Ishikawa (cell line): Measurements from ENCODE around the gene FTO.

Experiments used
- CEBPB ChIP-seq: IDR thresholded peaks from 2 replicates; pipeline ENCODE4 v1.6.1; 2012
- CREB1 ChIP-seq: IDR thresholded peaks from 2 replicates; pipeline ENCODE4 v1.6.1; 2012; ENCODE audit warnings: low read depth
- EP300 ChIP-seq: IDR thresholded peaks from 2 replicates; pipeline ENCODE4 v1.6.1; 2012; ENCODE audit warnings: borderline replicate concordance
- RAD21 ChIP-seq: IDR thresholded peaks from 2 replicates; pipeline ENCODE4 v1.6.1; 2012; ENCODE audit warnings: low read depth
- TAF1 ChIP-seq: IDR thresholded peaks from 2 replicates; pipeline ENCODE4 v1.6.1; 2012; ENCODE audit warnings: low read depth, mild to moderate bottlenecking
- TEAD4 ChIP-seq: IDR thresholded peaks from 2 replicates; pipeline ENCODE4 v1.6.1; 2012
- YY1 ChIP-seq: IDR thresholded peaks from 2 replicates; pipeline ENCODE4 v1.6.1; 2012; ENCODE audit warnings: low read depth
- TF ChIP-seq, protein P1 (sequence below): IDR thresholded peaks from 2 replicates; pipeline ENCODE4 v1.6.1; 2012
- TF ChIP-seq, protein P2 (sequence below): IDR thresholded peaks from 2 replicates; pipeline ENCODE4 v1.6.1; 2012; ENCODE audit warnings: low read depth, mild to moderate bottlenecking

DNA sequence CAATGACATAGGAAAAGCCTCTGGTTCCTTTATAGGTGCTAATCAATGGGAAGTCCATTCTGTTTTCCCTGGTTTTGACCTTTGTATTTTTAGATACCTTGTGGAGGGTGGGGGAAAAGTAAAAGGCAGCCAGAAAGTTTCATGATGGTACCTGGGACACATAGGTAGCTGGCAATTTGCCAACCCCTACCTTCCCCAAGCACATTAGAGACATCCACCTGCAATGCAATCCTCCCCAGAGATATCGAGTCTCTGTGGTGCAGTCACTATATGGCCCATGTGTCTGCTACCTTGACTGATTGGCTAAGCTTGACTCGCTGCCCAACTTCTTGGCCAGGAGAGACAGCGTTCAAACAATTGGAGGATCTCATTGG is 496.2 kb downstream of the FTO start:
- TF ChIP-seq CEBPB (no peak), EP300 (no peak), RAD21 (no peak), TAF1 (no peak), TEAD4 (no peak), YY1 (no peak), CREB1 (no peak)
- TF ChIP-seq, protein P1, sequence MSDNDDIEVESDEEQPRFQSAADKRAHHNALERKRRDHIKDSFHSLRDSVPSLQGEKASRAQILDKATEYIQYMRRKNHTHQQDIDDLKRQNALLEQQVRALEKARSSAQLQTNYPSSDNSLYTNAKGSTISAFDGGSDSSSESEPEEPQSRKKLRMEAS = no peak
- TF ChIP-seq, protein P2, sequence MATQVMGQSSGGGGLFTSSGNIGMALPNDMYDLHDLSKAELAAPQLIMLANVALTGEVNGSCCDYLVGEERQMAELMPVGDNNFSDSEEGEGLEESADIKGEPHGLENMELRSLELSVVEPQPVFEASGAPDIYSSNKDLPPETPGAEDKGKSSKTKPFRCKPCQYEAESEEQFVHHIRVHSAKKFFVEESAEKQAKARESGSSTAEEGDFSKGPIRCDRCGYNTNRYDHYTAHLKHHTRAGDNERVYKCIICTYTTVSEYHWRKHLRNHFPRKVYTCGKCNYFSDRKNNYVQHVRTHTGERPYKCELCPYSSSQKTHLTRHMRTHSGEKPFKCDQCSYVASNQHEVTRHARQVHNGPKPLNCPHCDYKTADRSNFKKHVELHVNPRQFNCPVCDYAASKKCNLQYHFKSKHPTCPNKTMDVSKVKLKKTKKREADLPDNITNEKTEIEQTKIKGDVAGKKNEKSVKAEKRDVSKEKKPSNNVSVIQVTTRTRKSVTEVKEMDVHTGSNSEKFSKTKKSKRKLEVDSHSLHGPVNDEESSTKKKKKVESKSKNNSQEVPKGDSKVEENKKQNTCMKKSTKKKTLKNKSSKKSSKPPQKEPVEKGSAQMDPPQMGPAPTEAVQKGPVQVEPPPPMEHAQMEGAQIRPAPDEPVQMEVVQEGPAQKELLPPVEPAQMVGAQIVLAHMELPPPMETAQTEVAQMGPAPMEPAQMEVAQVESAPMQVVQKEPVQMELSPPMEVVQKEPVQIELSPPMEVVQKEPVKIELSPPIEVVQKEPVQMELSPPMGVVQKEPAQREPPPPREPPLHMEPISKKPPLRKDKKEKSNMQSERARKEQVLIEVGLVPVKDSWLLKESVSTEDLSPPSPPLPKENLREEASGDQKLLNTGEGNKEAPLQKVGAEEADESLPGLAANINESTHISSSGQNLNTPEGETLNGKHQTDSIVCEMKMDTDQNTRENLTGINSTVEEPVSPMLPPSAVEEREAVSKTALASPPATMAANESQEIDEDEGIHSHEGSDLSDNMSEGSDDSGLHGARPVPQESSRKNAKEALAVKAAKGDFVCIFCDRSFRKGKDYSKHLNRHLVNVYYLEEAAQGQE = no peak
